ENCODE results near the gene ADCY5. TPM values are rescaled to one million over a fixed set of nuclear protein-coding genes. Genes with fewer than 3 reads are reported as not detected.
A peak's percentile ranks its signal among the peaks of the same experiment; 100 is the strongest.

The ADCY5 gene
- total and polyA plus RNA-seq, 2 experiments from 2014 or later: 3.1 to 4.7 TPM

- WGBS (ENCODE audit: low lambda C conversion rate, missing lambda C conversion rate): 91% methylated on average over 9 of the region's 9 CpGs
- TF ChIP-seq CTCF (IDR thresholded peaks at IDR 0.05; ENCODE audit: poor library complexity): peak; percentile 10
- no peak for TF ChIP-seq EZH2phosphoT487 (IDR thresholded peaks at IDR 0.05; ENCODE audit: low read depth, severe bottlenecking, unreplicated experiment)
- no peak for TF ChIP-seq EZH2 (IDR thresholded peaks at IDR 0.05; ENCODE audit: borderline replicate concordance)
- Histone ChIP-seq H2AFZ (no peak overlapping the region), H3K27me3 (no peaks in the 10 kb centered on the region), H3K4me1 (ENCODE audit: insufficient read depth) (peaks cover 59% of the 10 kb centered on the region), H3K4me2 (peak overlapping the region; percentile 54), H3K79me2 (no peaks in the 10 kb centered on the region), H3K36me3 (replicated peaks; ENCODE audit: insufficient read depth, low read depth) (no peaks in the 10 kb centered on the region), H4K20me1 (ENCODE audit: insufficient read depth, poor library complexity, severe bottlenecking) (no peaks in the 10 kb centered on the region), H3K9me2 (replicated peaks; ENCODE audit: insufficient read depth) (no peaks in the 10 kb centered on the region), H3K4me3 (no peak overlapping the region), H3K9me3 (ENCODE audit: low read depth) (no peaks in the 10 kb centered on the region), H3K27ac (peak overlapping the region; percentile 87)
- no peak for DNase-seq (ENCODE audit: low spot score)
These were observed 36.8 kb downstream of the ADCY5 start for GRCh38 chr3:123412076-123412475.

GRCh38 chr3:123411340-123412040, 37.4 kb downstream of the ADCY5 start:
- 64% methylated on average over 9 of the region's 9 CpGs for WGBS (ENCODE audit: low lambda C conversion rate, missing lambda C conversion rate)
- Histone ChIP-seq H3K4me3 (no peak overlapping the region), H2AFZ (no peak overlapping the region), H3K79me2 (no peaks in the 10 kb centered on the region), H3K4me1 (ENCODE audit: insufficient read depth) (peaks cover 59% of the 10 kb centered on the region), H3K36me3 (replicated peaks; ENCODE audit: insufficient read depth, low read depth) (no peaks in the 10 kb centered on the region), H3K9me2 (replicated peaks; ENCODE audit: insufficient read depth) (no peaks in the 10 kb centered on the region), H4K20me1 (ENCODE audit: insufficient read depth, poor library complexity, severe bottlenecking) (no peaks in the 10 kb centered on the region), H3K27me3 (no peaks in the 10 kb centered on the region), H3K9me3 (ENCODE audit: low read depth) (no peaks in the 10 kb centered on the region), H3K27ac (peak overlapping the region; percentile 87), H3K4me2 (no peak overlapping the region)
- TF ChIP-seq CTCF (IDR thresholded peaks at IDR 0.05; ENCODE audit: poor library complexity) (no peak), EZH2phosphoT487 (IDR thresholded peaks at IDR 0.05; ENCODE audit: low read depth, severe bottlenecking, unreplicated experiment) (no peak), EZH2 (IDR thresholded peaks at IDR 0.05; ENCODE audit: borderline replicate concordance) (no peak)
- peak; percentile 63 for DNase-seq (ENCODE audit: low spot score)

- DNase-seq (ENCODE audit: low spot score): no peak
- WGBS (ENCODE audit: low lambda C conversion rate, missing lambda C conversion rate): 54% methylated on average over 1 of the region's 1 CpG
These were observed 38.8 kb downstream of the ADCY5 start for GRCh38 chr3:123410149-123410515.

More at GRCh38 chr3:123410149-123410515, 38.8 kb downstream of the ADCY5 start:
- peaks cover 59% of the 10 kb centered on the region for H3K4me1 ChIP-seq (ENCODE audit: insufficient read depth)
- H3K9me3 ChIP-seq (ENCODE audit: low read depth): no peaks in the 10 kb centered on the region
- H3K79me2 ChIP-seq: no peaks in the 10 kb centered on the region
- H2AFZ ChIP-seq: no peak overlapping the region
- no peaks in the 10 kb centered on the region for H3K27me3 ChIP-seq
- peak overlapping the region; percentile 87 for H3K27ac ChIP-seq
- no peak for TF ChIP-seq CTCF (IDR thresholded peaks at IDR 0.05; ENCODE audit: poor library complexity)
- TF ChIP-seq EZH2phosphoT487 (IDR thresholded peaks at IDR 0.05; ENCODE audit: low read depth, severe bottlenecking, unreplicated experiment): no peak
- no peak for TF ChIP-seq EZH2 (IDR thresholded peaks at IDR 0.05; ENCODE audit: borderline replicate concordance)
- H3K4me2 ChIP-seq: peak overlapping the region; percentile 26
- H4K20me1 ChIP-seq (ENCODE audit: insufficient read depth, poor library complexity, severe bottlenecking): no peaks in the 10 kb centered on the region
- H3K36me3 ChIP-seq (replicated peaks; ENCODE audit: insufficient read depth, low read depth): no peaks in the 10 kb centered on the region
- H3K4me3 ChIP-seq: no peak overlapping the region
- H3K9me2 ChIP-seq (replicated peaks; ENCODE audit: insufficient read depth): no peaks in the 10 kb centered on the region
